Keratinocyte (primary cell): Measurements from ENCODE around the gene ZNF568.

Experiments
- CTCF ChIP-seq, 3 experiments: IDR thresholded peaks in 1 of 3; conservative IDR thresholded peaks in 1 of 3; optimal IDR thresholded peaks in 1 of 3; 2 replicates in 2 of 3; 3 replicates in 1 of 3; pipeline versions ENCODE3 to v1.5.1; 2011; ENCODE audit warnings: low read length in 3 of 3, mild to moderate bottlenecking in 3 of 3, moderate library complexity in 2 of 3, control low read depth in 1 of 3, inconsistent platforms in 1 of 3; ENCODE audit not compliant: insufficient read depth in 2 of 3; ENCODE audit errors: extremely low read depth in 1 of 3
- EZH2 ChIP-seq: IDR thresholded peaks from one replicate; pipeline ENCODE4 v1.6.1; 2012; ENCODE audit warnings: inconsistent platforms, mild to moderate bottlenecking, low read length, moderate library complexity

- TF ChIP-seq CTCF (optimal IDR thresholded peaks at IDR 0.05 in 1 of 3, IDR thresholded peaks at IDR 0.05 in 1 of 3, conservative IDR thresholded peaks at IDR 0.05 in 1 of 3; ENCODE audit: extremely low read depth in 1 of 3, insufficient read depth in 2 of 3, low read length in 3 of 3) (no peak), EZH2 (no peak)
Measured at GRCh38 chr19:36916991-36917390, 859 bp downstream of the ZNF568 start.
